ENCODE data around the gene KCNH4.

Gene KCNH4

DNA sequence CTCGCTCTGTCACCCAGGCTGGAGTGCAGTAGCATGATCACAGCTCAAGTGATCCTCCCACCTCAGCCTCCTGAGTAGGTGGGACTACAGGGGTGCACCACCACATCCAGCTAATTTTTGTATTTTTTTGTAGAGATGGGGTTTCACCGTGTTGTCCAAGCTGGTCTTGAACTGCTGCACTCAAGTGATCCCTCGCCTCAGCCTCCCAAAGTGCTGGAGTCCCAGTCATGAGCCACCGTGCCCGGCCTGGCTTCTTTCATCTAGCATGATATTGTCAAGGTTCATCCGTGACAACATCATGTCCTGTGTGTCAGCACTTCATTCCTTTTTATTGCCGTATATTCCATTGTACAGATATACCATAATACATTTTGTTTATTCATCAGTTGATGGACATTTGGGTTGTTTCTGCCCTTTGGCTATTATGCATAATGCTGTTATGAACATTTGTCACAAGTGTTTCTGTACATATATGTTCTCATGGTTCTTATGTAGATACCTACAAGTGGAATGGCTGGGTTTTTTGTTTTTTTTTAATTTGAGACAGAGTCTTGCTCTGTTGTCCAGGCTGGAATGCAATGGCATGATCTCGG, 16.7 kb upstream of the KCNH4 start:
- ATAC-seq (ENCODE audit: low read depth) = no peak

DNA sequence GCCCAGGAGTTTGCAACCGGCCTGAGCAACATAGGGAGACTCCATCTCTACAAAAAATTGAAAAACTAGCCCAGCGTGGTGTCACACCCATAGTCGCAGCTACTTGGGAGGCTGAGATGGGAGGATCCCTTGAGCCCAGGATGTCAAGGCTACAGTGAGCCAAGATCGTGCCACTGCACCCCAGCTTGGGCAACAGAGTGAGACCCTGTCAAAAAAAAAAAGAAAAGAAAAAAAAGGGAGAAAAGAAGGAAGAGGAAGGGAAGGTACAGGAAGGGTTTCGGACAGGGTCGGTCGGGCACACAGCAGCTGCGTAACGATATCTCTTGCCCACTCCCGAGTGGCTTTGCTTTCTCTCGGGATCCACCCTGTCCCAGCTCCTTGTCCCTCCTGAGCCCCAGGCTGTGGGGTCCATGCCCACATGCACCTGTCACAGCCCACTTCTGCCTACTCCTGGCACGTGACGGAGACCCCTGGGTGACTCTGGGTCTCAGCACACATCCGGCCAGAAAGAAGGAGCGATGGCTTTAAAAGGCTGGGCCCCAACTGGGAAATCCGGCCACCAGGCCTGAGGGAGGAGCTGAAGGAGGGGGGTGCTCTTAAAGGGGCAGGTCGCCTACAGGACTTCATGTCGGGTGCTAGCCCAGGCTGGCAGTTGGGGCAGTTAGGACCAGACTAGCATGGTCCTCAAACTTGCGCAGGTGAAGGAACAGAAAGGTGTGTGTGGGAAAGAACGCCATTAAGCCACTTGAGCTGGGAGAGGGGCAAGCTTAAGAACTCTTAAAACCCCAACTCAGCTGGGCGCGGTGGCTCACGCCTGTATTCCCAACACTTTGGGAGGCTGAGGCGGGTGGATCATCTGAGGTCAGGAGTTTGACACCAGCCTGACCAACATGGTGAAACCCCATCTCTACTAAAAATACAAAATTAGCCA, 13.3 kb upstream of the KCNH4 start, which contains the start of gene GHDC:
GHDC (minus strand) TSS at position 526 of the 931 bp plus-strand sequence. CDS start 913 bp downstream, outside the sequence.
- Histone ChIP-seq H3K36me3 (ENCODE audit: low read depth) (no peaks in the 10 kb centered on the region), H3K4me1 (ENCODE audit: insufficient read depth, poor library complexity, severe bottlenecking) (no peaks in the 10 kb centered on the region), H3K27me3 (ENCODE audit: insufficient read depth, poor library complexity, severe bottlenecking) (no peaks in the 10 kb centered on the region), H3K27ac (ENCODE audit: poor library complexity, severe bottlenecking) (no peak within 1 kb of the TSS), H3K9me3 (ENCODE audit: severe bottlenecking) (no peaks in the 10 kb centered on the region), H3K4me3 (ENCODE audit: severe bottlenecking) (peak within 1 kb of the TSS; percentile 46)
- TF ChIP-seq, protein P1, sequence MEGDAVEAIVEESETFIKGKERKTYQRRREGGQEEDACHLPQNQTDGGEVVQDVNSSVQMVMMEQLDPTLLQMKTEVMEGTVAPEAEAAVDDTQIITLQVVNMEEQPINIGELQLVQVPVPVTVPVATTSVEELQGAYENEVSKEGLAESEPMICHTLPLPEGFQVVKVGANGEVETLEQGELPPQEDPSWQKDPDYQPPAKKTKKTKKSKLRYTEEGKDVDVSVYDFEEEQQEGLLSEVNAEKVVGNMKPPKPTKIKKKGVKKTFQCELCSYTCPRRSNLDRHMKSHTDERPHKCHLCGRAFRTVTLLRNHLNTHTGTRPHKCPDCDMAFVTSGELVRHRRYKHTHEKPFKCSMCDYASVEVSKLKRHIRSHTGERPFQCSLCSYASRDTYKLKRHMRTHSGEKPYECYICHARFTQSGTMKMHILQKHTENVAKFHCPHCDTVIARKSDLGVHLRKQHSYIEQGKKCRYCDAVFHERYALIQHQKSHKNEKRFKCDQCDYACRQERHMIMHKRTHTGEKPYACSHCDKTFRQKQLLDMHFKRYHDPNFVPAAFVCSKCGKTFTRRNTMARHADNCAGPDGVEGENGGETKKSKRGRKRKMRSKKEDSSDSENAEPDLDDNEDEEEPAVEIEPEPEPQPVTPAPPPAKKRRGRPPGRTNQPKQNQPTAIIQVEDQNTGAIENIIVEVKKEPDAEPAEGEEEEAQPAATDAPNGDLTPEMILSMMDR (IDR thresholded peaks at IDR 0.05; ENCODE audit: poor library complexity, severe bottlenecking) = no peak
- peak; percentile 96 for ATAC-seq (ENCODE audit: low read depth)
- DNase-seq (ENCODE audit: low spot score) = no peak

More for the DNA sequence above, 16.7 kb upstream of the KCNH4 start:
- no peaks in the 10 kb centered on the region for H3K9me3 ChIP-seq (ENCODE audit: severe bottlenecking)
- H3K4me1 ChIP-seq (ENCODE audit: insufficient read depth, poor library complexity, severe bottlenecking) = no peaks in the 10 kb centered on the region
- H3K27me3 ChIP-seq (ENCODE audit: insufficient read depth, poor library complexity, severe bottlenecking) = no peaks in the 10 kb centered on the region
- H3K27ac ChIP-seq (ENCODE audit: poor library complexity, severe bottlenecking) = no peak overlapping the region
- DNase-seq (ENCODE audit: low spot score) = no peak
- TF ChIP-seq, protein P1 (IDR thresholded peaks at IDR 0.05; ENCODE audit: poor library complexity, severe bottlenecking) = no peak
- no peak overlapping the region for H3K4me3 ChIP-seq (ENCODE audit: severe bottlenecking)
- H3K36me3 ChIP-seq (ENCODE audit: low read depth) = peaks cover 3% of the 10 kb centered on the region; the same call in 1 of the 2 replicates

DNA sequence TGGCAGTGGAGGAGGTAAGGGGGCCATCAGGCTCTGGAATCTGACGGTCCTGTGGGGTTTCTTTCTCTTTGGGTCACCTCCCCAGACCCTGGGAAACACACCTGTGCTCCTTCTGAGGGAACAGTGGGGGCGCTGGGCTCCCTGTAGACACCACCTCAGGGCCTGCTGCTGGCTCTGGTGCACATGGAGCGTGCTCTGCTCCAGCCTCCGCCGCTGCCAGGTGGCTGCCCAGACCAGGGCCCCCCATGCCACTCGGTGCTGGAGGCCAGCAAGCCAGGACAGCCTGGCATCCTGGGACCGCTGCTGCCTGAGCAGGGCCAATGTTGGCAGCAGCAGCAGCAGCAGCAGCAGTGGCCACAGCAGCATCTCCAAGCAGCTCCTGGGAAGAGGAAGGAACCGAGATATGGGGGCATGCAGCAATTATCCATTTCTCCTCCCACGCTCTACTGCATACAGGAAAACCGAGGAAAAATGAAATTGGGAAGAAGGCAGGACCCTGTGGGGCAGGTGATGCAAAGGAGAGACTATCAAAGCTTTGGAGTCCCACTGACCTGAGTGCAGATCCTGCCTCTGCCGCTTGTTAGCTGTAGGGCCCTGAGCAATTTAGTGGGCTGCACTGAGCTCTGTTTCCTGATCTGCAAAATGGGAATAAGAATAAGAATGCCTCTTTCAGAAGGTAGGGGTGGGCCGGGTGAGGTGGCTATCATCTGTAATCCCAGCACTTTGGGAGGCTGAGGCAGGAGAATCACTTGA, 12.4 kb upstream of the KCNH4 start:
- ATAC-seq (ENCODE audit: low read depth) (no peak), DNase-seq (ENCODE audit: low spot score) (no peak)
- TF ChIP-seq, protein P1 (IDR thresholded peaks at IDR 0.05; ENCODE audit: poor library complexity, severe bottlenecking) = no peak
- no peaks in the 10 kb centered on the region for H3K4me1 ChIP-seq (ENCODE audit: insufficient read depth, poor library complexity, severe bottlenecking)
- H3K27ac ChIP-seq (ENCODE audit: poor library complexity, severe bottlenecking) = no peak overlapping the region
- H3K36me3 ChIP-seq (ENCODE audit: low read depth) = no peaks in the 10 kb centered on the region
- no peaks in the 10 kb centered on the region for H3K9me3 ChIP-seq (ENCODE audit: severe bottlenecking)
- no peaks in the 10 kb centered on the region for H3K27me3 ChIP-seq (ENCODE audit: insufficient read depth, poor library complexity, severe bottlenecking)
- H3K4me3 ChIP-seq (ENCODE audit: severe bottlenecking) = peak overlapping the region; percentile 46

DNA sequence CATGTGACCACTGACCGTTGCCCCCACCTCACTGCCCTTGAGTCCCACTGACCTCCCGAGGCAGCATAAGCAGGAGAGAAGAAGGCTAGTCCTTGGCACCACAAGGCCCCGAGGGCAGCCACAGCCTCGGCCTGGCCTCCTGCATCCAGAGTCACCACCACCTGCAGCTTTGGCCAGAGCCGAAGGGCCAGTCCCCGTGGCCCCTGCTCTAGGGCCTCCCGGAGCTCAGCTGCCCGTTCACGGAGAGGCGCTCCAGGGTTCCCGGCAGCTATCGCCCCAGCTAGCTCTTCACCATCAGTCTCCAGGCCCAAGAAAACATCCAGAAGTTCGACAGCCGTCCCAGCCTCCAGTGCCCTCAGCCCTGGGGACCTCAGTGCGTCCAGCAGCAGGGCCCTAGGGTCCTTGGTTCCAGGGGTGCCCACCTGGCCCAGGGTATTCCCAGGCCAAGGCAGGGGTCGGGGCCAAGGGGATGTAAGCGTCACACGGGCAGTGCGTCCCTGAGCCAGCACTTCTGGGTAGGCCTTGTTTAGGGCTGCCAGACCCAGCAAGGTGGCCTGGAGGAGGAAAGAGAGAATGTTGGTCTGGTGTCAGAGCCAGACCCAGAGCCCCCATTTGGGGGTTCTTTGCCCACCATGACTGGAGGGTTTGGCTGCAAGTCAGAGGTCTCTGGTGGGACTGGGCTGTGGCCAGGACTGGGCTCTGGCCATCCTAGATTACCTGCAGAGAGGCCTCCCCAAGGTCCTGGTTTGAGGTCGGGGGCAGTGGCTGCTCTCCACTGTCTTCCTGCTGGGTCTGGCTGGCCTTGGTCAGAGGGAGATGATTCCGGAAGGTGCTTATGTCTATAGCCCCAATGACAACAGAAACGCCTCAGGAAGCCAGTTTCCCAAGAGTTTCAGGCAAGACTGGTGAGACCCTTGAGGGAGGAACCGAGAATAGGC, 11.5 kb upstream of the KCNH4 start:
- DNase-seq (ENCODE audit: low spot score) = no peak
- TF ChIP-seq, protein P1 (IDR thresholded peaks at IDR 0.05; ENCODE audit: poor library complexity, severe bottlenecking) = no peak
- Histone ChIP-seq H3K36me3 (ENCODE audit: low read depth) (no peaks in the 10 kb centered on the region), H3K4me3 (ENCODE audit: severe bottlenecking) (no peak overlapping the region), H3K27ac (ENCODE audit: poor library complexity, severe bottlenecking) (no peak overlapping the region), H3K9me3 (ENCODE audit: severe bottlenecking) (no peaks in the 10 kb centered on the region), H3K27me3 (ENCODE audit: insufficient read depth, poor library complexity, severe bottlenecking) (no peaks in the 10 kb centered on the region), H3K4me1 (ENCODE audit: insufficient read depth, poor library complexity, severe bottlenecking) (no peaks in the 10 kb centered on the region)
- ATAC-seq (ENCODE audit: low read depth) = no peak
